WTC11 (cell line): Measurements from ENCODE around the gene CDH11. TPM values are rescaled to one million over a fixed set of nuclear protein-coding genes. Genes with fewer than 3 reads are reported as not detected.

ENCODE experiments used
- ATAC-seq: fragments of 200-7000 bp; cut with Tn5 transposase; 2 replicates; pipeline ENCODE4 v1.10.0; 2021; ENCODE audit warnings: mild to moderate bottlenecking, moderate library complexity
- CTCF ChIA-PET: fragments of 300-600 bp; sonication (Branson Sonifier 250); formaldehyde crosslinking; loops from one replicate; lab custom pipeline; 2021; ENCODE audit warnings: antibody characterized with exemption; lab: Charles Lee
- POLR2A ChIA-PET: fragments of 350-600 bp; sonication (Branson Sonifier 250); formaldehyde crosslinking; loops from one replicate; lab custom pipeline; 2021; ENCODE audit warnings: antibody characterized with exemption; lab: Charles Lee
- DNase-seq: peaks from one replicate; pipeline ENCODE4 v3.0.0; 2021; ENCODE audit warnings: low spot score
- H3K27ac Mint-ChIP-seq: 2 replicates; pipeline ENCODE4 v1.8.0; 2021; ENCODE audit warnings: mixed read lengths
- H3K27me3 Mint-ChIP-seq: 2 replicates; pipeline ENCODE4 v1.8.0; 2021; ENCODE audit warnings: low read depth, mild to moderate bottlenecking, moderate library complexity, mixed read lengths
- H3K36me3 Mint-ChIP-seq: 2 replicates; pipeline ENCODE4 v1.8.0; 2021; ENCODE audit warnings: mixed read lengths
- H3K4me1 Mint-ChIP-seq: 2 replicates; pipeline ENCODE4 v1.8.0; 2022; ENCODE audit warnings: mixed read lengths
- H3K4me3 Mint-ChIP-seq: 2 replicates; pipeline ENCODE4 v1.8.0; 2021; ENCODE audit warnings: mild to moderate bottlenecking, moderate library complexity, mixed read lengths
- H3K9me3 Mint-ChIP-seq: 2 replicates; pipeline ENCODE4 v1.8.0; 2021; ENCODE audit warnings: mixed read lengths
- ATF1 ChIP-seq: sonication (generic); formaldehyde crosslinking; IDR thresholded peaks from 2 replicates; pipeline ENCODE4 v1.8.1; 2023; ENCODE audit warnings: mild to moderate bottlenecking, moderate library complexity, missing genetic modification reagents
- E2F1 ChIP-seq: sonication (generic); formaldehyde crosslinking; IDR thresholded peaks from 2 replicates; pipeline ENCODE4 v1.8.0; 2022; ENCODE audit warnings: mild to moderate bottlenecking, missing genetic modification reagents
- E2F5 ChIP-seq: sonication (generic); formaldehyde crosslinking; IDR thresholded peaks from 2 replicates; pipeline ENCODE4 v1.8.1; 2022; ENCODE audit warnings: mild to moderate bottlenecking, moderate library complexity, missing genetic modification reagents
- FOXK1 ChIP-seq: sonication (generic); formaldehyde crosslinking; IDR thresholded peaks from 2 replicates; pipeline ENCODE4 v1.8.0; 2022; ENCODE audit warnings: mild to moderate bottlenecking, moderate library complexity, missing genetic modification reagents
- FOXP1 ChIP-seq: sonication (generic); formaldehyde crosslinking; IDR thresholded peaks from 2 replicates; pipeline ENCODE4 v1.8.0; 2022; ENCODE audit warnings: missing genetic modification reagents, mild to moderate bottlenecking, moderate library complexity, borderline replicate concordance
- GRHL2 ChIP-seq: fragments of 250-450 bp; sonication (Bioruptor Pico); IDR thresholded peaks from 2 replicates; pipeline ENCODE4 v1.8.0; 2022; ENCODE audit warnings: mild to moderate bottlenecking, moderate library complexity; ENCODE audit not compliant: insufficient replicate concordance, severe bottlenecking
- KAT7 ChIP-seq: sonication (generic); formaldehyde crosslinking; IDR thresholded peaks from 2 replicates; pipeline ENCODE4 v1.8.1; 2023; ENCODE audit warnings: missing genetic modification reagents, mild to moderate bottlenecking, borderline replicate concordance
- NFATC4 ChIP-seq: fragments of 250-450 bp; sonication (Bioruptor Pico); IDR thresholded peaks from 2 replicates; pipeline ENCODE4 v1.9.0; 2021; ENCODE audit warnings: mild to moderate bottlenecking
- TCF7 ChIP-seq: sonication (generic); formaldehyde crosslinking; IDR thresholded peaks from 2 replicates; pipeline ENCODE4 v1.8.0; 2022; ENCODE audit warnings: mild to moderate bottlenecking, low read depth, missing genetic modification reagents, moderate library complexity
- TEAD1 ChIP-seq: sonication (generic); formaldehyde crosslinking; IDR thresholded peaks from 2 replicates; pipeline ENCODE4 v1.8.0; 2022; ENCODE audit warnings: mild to moderate bottlenecking, missing genetic modification reagents
- ZNF121 ChIP-seq: sonication (generic); formaldehyde crosslinking; IDR thresholded peaks from 2 replicates; pipeline ENCODE4 v1.8.0; 2023; ENCODE audit warnings: missing genetic modification reagents
- ZNF423 ChIP-seq: fragments of 250-450 bp; sonication (Bioruptor Pico); IDR thresholded peaks from 2 replicates; pipeline ENCODE4 v2.1.2; 2022; ENCODE audit warnings: mild to moderate bottlenecking, moderate library complexity
- total RNA-seq: library from RNA; stranded (reverse); gene quantifications from 3 replicates; pipeline ENCODE4 v1.2.3, GENCODE V29; 2021
- TF ChIP-seq, protein P1 (sequence below): fragments of 200-600 bp; IDR thresholded peaks from 2 replicates; pipeline ENCODE4 v1.8.0; 2022; ENCODE audit warnings: antibody characterized with exemption
- TF ChIP-seq, protein P2 (sequence below): fragments of 250-450 bp; sonication (Bioruptor Pico); IDR thresholded peaks from 2 replicates; pipeline ENCODE4 v1.9.0; 2021; ENCODE audit warnings: mild to moderate bottlenecking, borderline replicate concordance
- TF ChIP-seq, protein P3 (sequence below): sonication (generic); formaldehyde crosslinking; conservative IDR thresholded peaks from 2 replicates; pipeline ENCODE4 v1.8.1; 2023; ENCODE audit warnings: mild to moderate bottlenecking, low read depth, missing genetic modification reagents, moderate library complexity
- TF ChIP-seq, protein P4 (sequence below): sonication (generic); formaldehyde crosslinking; IDR thresholded peaks from 2 replicates; pipeline ENCODE4 v1.8.0; 2022; ENCODE audit warnings: mild to moderate bottlenecking, missing genetic modification reagents
- TF ChIP-seq, protein P5 (sequence below): sonication (generic); formaldehyde crosslinking; IDR thresholded peaks from 2 replicates; pipeline ENCODE4 v1.8.0; 2022; ENCODE audit warnings: mild to moderate bottlenecking, missing genetic modification reagents

The CDH11 gene
- total RNA-seq, 1 experiment from 2014 or later = 11.6 TPM

DNA sequence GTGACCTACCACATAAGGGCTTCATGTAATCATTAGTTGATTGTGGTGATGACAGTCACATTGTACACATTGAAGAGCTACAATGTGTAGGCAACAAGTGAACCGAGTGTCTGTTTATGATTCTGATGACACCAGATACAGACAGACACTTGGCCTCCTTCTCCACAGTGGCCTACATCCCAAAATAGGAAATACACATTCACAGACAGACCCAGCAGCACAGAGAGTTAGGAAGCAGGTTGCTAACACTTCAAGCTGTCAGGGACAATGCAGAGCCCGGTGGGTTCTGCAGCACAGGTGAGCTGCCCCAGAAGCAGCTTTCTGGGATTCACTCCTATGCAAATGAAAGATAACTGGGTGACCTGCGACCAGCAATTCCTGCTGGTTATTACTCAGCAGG, 72.2 kb downstream of the CDH11 start (continued):
- TF ChIP-seq, protein P1, sequence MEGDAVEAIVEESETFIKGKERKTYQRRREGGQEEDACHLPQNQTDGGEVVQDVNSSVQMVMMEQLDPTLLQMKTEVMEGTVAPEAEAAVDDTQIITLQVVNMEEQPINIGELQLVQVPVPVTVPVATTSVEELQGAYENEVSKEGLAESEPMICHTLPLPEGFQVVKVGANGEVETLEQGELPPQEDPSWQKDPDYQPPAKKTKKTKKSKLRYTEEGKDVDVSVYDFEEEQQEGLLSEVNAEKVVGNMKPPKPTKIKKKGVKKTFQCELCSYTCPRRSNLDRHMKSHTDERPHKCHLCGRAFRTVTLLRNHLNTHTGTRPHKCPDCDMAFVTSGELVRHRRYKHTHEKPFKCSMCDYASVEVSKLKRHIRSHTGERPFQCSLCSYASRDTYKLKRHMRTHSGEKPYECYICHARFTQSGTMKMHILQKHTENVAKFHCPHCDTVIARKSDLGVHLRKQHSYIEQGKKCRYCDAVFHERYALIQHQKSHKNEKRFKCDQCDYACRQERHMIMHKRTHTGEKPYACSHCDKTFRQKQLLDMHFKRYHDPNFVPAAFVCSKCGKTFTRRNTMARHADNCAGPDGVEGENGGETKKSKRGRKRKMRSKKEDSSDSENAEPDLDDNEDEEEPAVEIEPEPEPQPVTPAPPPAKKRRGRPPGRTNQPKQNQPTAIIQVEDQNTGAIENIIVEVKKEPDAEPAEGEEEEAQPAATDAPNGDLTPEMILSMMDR = no peak
- TF ChIP-seq, protein P2, sequence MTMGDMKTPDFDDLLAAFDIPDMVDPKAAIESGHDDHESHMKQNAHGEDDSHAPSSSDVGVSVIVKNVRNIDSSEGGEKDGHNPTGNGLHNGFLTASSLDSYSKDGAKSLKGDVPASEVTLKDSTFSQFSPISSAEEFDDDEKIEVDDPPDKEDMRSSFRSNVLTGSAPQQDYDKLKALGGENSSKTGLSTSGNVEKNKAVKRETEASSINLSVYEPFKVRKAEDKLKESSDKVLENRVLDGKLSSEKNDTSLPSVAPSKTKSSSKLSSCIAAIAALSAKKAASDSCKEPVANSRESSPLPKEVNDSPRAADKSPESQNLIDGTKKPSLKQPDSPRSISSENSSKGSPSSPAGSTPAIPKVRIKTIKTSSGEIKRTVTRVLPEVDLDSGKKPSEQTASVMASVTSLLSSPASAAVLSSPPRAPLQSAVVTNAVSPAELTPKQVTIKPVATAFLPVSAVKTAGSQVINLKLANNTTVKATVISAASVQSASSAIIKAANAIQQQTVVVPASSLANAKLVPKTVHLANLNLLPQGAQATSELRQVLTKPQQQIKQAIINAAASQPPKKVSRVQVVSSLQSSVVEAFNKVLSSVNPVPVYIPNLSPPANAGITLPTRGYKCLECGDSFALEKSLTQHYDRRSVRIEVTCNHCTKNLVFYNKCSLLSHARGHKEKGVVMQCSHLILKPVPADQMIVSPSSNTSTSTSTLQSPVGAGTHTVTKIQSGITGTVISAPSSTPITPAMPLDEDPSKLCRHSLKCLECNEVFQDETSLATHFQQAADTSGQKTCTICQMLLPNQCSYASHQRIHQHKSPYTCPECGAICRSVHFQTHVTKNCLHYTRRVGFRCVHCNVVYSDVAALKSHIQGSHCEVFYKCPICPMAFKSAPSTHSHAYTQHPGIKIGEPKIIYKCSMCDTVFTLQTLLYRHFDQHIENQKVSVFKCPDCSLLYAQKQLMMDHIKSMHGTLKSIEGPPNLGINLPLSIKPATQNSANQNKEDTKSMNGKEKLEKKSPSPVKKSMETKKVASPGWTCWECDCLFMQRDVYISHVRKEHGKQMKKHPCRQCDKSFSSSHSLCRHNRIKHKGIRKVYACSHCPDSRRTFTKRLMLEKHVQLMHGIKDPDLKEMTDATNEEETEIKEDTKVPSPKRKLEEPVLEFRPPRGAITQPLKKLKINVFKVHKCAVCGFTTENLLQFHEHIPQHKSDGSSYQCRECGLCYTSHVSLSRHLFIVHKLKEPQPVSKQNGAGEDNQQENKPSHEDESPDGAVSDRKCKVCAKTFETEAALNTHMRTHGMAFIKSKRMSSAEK (CRISPR knock-in tag) = no peak

GRCh38 chr16:65045961-65046360, 75.9 kb downstream of the CDH11 start:
- POLR2A ChIA-PET = no interaction called here
- CTCF ChIA-PET = no interaction called here
- no peak for DNase-seq
- Mint-ChIP-seq H3K4me1 (peaks cover 15% of the 10 kb centered on the region), H3K9me3 (peaks cover 3% of the 10 kb centered on the region; the same call in 1 of the 2 replicates), H3K27ac (no peak overlapping the region), H3K4me3 (no peak overlapping the region), H3K36me3 (0 out of 2 replicates have a peak, but pooled peaks cover 2% of the 10 kb centered on the region), H3K27me3 (no peaks in the 10 kb centered on the region)
- ATAC-seq = no peak
- TF ChIP-seq NFATC4 (CRISPR knock-in tag) = no peak
- TF ChIP-seq FOXP1 = no peak
- TF ChIP-seq ATF1 (CRISPR knock-in tag) = no peak
- no peak for TF ChIP-seq FOXK1 (CRISPR knock-in tag)
- TF ChIP-seq ZNF423 (CRISPR knock-in tag) = no peak
- TF ChIP-seq E2F1 (CRISPR knock-in tag) = no peak
- no peak for TF ChIP-seq TCF7
- TF ChIP-seq, protein P3, sequence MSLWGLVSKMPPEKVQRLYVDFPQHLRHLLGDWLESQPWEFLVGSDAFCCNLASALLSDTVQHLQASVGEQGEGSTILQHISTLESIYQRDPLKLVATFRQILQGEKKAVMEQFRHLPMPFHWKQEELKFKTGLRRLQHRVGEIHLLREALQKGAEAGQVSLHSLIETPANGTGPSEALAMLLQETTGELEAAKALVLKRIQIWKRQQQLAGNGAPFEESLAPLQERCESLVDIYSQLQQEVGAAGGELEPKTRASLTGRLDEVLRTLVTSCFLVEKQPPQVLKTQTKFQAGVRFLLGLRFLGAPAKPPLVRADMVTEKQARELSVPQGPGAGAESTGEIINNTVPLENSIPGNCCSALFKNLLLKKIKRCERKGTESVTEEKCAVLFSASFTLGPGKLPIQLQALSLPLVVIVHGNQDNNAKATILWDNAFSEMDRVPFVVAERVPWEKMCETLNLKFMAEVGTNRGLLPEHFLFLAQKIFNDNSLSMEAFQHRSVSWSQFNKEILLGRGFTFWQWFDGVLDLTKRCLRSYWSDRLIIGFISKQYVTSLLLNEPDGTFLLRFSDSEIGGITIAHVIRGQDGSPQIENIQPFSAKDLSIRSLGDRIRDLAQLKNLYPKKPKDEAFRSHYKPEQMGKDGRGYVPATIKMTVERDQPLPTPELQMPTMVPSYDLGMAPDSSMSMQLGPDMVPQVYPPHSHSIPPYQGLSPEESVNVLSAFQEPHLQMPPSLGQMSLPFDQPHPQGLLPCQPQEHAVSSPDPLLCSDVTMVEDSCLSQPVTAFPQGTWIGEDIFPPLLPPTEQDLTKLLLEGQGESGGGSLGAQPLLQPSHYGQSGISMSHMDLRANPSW (CRISPR knock-in tag) = no peak
- TF ChIP-seq ZNF121 (CRISPR knock-in tag) = no peak
- no peak for TF ChIP-seq TEAD1 (CRISPR knock-in tag)
- TF ChIP-seq, protein P4, sequence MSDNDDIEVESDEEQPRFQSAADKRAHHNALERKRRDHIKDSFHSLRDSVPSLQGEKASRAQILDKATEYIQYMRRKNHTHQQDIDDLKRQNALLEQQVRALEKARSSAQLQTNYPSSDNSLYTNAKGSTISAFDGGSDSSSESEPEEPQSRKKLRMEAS (CRISPR knock-in tag) = no peak
- no peak for TF ChIP-seq E2F5 (CRISPR knock-in tag)
- TF ChIP-seq GRHL2 (CRISPR knock-in tag) = no peak
- no peak for TF ChIP-seq KAT7 (CRISPR knock-in tag)
- TF ChIP-seq, protein P5, sequence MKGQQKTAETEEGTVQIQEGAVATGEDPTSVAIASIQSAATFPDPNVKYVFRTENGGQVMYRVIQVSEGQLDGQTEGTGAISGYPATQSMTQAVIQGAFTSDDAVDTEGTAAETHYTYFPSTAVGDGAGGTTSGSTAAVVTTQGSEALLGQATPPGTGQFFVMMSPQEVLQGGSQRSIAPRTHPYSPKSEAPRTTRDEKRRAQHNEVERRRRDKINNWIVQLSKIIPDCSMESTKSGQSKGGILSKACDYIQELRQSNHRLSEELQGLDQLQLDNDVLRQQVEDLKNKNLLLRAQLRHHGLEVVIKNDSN (CRISPR knock-in tag) = no peak
